Panc1 (cell line): Measurements from ENCODE around the gene ARHGAP31. TPM values are rescaled to one million over a fixed set of nuclear protein-coding genes. Genes with fewer than 3 reads are reported as not detected.

Experiments
- ATAC-seq: fragments of 200-7000 bp; cut with Tn5 transposase; 2 replicates; pipeline ENCODE4 v1.9.1; 2020; ENCODE audit warnings: mild to moderate bottlenecking, moderate library complexity
- BruUV-seq: library from RNA; stranded (reverse); fragments of 400-500 nt; replicated peaks from 2 replicates; lab custom pipeline; 2021; lab: Mats Ljungman, UMichigan
- CTCF ChIA-PET: fragments of 300-600 bp; sonication (Branson Sonifier 250); formaldehyde crosslinking; loops from one replicate; lab custom pipeline; 2022; ENCODE audit warnings: antibody characterized with exemption; lab: Charles Lee
- POLR2A ChIA-PET: fragments of 300-600 bp; sonication (Branson Sonifier 250); formaldehyde crosslinking; loops from one replicate; lab custom pipeline; 2022; ENCODE audit warnings: antibody characterized with exemption; lab: Charles Lee
- DNase-seq: peaks from one replicate; pipeline ENCODE4 v3.0.0-alpha.2; 2010; ENCODE audit warnings: low read depth, low spot score
- H3K27ac ChIP-seq: 2 replicates; pipeline ENCODE4 v1.5.1; 2011; ENCODE audit warnings: mild to moderate bottlenecking, low read length, inconsistent platforms
- H3K27me3 ChIP-seq: fragments of 200-500 bp; sonication (Bioruptor generic); 2 replicates; pipeline ENCODE4 v1.6.0; 2014; ENCODE audit warnings: low read length, inconsistent platforms; ENCODE audit not compliant: control insufficient read depth, insufficient read depth
- H3K36me3 ChIP-seq: fragments of 200-500 bp; sonication (Bioruptor generic); 2 replicates; pipeline ENCODE4 v1.5.1; 2014; ENCODE audit warnings: inconsistent platforms, mild to moderate bottlenecking, low read length, moderate library complexity; ENCODE audit not compliant: control insufficient read depth, insufficient read depth
- H3K4me1 ChIP-seq: 2 replicates; pipeline ENCODE4 v1.5.1; 2011; ENCODE audit warnings: inconsistent platforms, mild to moderate bottlenecking, low read length, moderate library complexity; ENCODE audit not compliant: control insufficient read depth, insufficient read depth
- H3K4me3 ChIP-seq, 2 experiments: 2 replicates each; pipeline ENCODE4 v1.5.1; 2011 to 2012; ENCODE audit warnings: low read depth in 2 of 2, low read length in 2 of 2, mild to moderate bottlenecking in 2 of 2, inconsistent platforms in 1 of 2, moderate library complexity in 1 of 2
- H3K9me3 ChIP-seq: fragments of 200-500 bp; sonication (Bioruptor generic); 2 replicates; pipeline ENCODE4 v1.5.1; 2014; ENCODE audit warnings: low read depth, mild to moderate bottlenecking, inconsistent platforms, low read length, moderate library complexity; ENCODE audit not compliant: control insufficient read depth, insufficient read depth
- POLR2AphosphoS5 ChIP-seq: IDR thresholded peaks from 2 replicates; pipeline ENCODE4 v1.6.1; 2012; ENCODE audit warnings: mild to moderate bottlenecking, low read depth, low read length, moderate library complexity
- SIN3A ChIP-seq: IDR thresholded peaks from 2 replicates; pipeline ENCODE4 v1.6.1; 2012; ENCODE audit warnings: low read depth, mild to moderate bottlenecking, low read length, moderate library complexity, borderline replicate concordance; ENCODE audit not compliant: insufficient read depth
- TCF7L2 ChIP-seq: IDR thresholded peaks from 2 replicates; pipeline ENCODE4 v1.6.1; 2011; ENCODE audit warnings: mild to moderate bottlenecking, low read depth, low read length, inconsistent platforms
- in situ Hi-C: cut with HindIII; loops from 2 replicates; pipeline ENCODE4 v1.10.0; 2016; ENCODE audit warnings: low sequenced_read_pairs, low pct_unique_long_range_greater_than_20kb
- intact Hi-C: fragments of 100-400 bp; cut with micrococcal nuclease; formaldehyde crosslinking; loops from one replicate; pipeline ENCODE4 v1.10.0; 2022; ENCODE audit not compliant: unreplicated experiment
- total RNA-seq: library from RNA; stranded (reverse); gene quantifications from one replicate; pipeline ENCODE4 v1.2.1, GENCODE V29; 2021; ENCODE audit not compliant: unreplicated experiment
- TF ChIP-seq, protein P1 (sequence below): fragments of 450-650 bp; IDR thresholded peaks from 2 replicates; pipeline ENCODE4 v1.5.1; 2017; ENCODE audit warnings: mild to moderate bottlenecking
- TF ChIP-seq, protein P2 (sequence below), 2 experiments: IDR thresholded peaks; 2 replicates each; pipeline ENCODE4 v1.6.1; 2011 to 2012; ENCODE audit warnings: low read depth in 2 of 2, control low read depth in 1 of 2, low read length in 1 of 2, mild to moderate bottlenecking in 1 of 2, moderate library complexity in 1 of 2; ENCODE audit not compliant: insufficient read depth in 1 of 2

ARHGAP31 gene
- total RNA-seq, 1 experiment from 2014 or later, result 7.6 TPM

DNA sequence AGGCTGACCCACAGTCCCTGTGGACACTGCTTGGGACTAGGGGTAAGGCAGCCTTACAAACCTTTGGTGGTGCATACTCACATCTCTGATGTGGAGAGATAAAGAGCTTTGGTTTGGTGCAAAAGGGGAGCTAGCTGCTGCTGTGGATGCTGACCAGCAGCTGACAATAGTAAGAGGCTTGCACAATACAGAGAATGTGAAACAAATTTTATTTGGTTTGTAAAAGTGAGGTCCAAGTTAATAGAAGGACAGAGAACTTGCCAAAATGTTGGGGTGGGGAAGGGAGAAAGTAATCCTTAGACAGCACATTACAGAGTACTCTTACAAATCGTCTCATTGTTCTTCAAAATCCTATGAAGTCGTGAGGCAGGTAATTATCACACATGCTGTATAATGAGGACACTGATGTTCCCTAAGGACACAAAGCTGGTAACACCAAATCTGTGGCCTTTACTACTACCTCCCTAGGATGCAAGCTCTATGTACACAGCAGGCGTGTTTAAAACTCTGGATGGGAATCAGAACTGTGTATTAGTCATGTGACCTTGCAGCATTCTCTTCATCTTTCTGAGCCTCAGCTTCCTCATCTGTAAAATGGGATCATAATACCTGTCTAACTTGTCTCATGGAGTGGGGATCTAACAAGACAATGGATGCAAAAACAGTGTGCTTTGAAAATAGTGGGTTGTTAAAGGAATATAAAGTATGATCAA lies 21.6 kb downstream of the ARHGAP31 start:
- POLR2A ChIA-PET, result interaction anchor here (0.6 kb wide), 1 partner anchor 38 kb away, joined by 3 read pairs; no protein-coding TSS in a partner anchor
- no peak for DNase-seq

DNA sequence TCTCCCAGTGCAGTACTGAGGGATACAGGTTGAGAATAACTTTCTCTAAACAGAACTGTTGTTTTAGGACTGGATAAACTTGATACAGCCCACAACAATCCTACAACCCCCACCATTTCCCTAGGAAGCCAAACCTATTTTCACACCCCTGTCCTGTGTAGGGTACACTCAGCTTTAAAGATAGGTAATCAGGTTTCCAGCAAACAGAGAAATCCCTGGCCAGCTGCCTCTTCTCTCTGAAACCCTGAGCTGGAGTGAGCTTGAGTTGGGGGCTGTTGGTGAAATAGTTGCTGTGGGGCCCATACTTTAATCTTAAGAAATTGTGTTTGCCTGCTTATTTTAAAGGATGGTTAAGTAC lies 22.1 kb downstream of the ARHGAP31 start:
- intact Hi-C loops, result no loop called here
- TF ChIP-seq, protein P1, sequence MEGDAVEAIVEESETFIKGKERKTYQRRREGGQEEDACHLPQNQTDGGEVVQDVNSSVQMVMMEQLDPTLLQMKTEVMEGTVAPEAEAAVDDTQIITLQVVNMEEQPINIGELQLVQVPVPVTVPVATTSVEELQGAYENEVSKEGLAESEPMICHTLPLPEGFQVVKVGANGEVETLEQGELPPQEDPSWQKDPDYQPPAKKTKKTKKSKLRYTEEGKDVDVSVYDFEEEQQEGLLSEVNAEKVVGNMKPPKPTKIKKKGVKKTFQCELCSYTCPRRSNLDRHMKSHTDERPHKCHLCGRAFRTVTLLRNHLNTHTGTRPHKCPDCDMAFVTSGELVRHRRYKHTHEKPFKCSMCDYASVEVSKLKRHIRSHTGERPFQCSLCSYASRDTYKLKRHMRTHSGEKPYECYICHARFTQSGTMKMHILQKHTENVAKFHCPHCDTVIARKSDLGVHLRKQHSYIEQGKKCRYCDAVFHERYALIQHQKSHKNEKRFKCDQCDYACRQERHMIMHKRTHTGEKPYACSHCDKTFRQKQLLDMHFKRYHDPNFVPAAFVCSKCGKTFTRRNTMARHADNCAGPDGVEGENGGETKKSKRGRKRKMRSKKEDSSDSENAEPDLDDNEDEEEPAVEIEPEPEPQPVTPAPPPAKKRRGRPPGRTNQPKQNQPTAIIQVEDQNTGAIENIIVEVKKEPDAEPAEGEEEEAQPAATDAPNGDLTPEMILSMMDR, result 0 out of 2 replicates have a peak, but pooled peaks have one; percentile 7
- no peak for TF ChIP-seq SIN3A
- no peaks in the 10 kb centered on the region for H3K9me3 ChIP-seq
- no peak overlapping the region for H3K27ac ChIP-seq
- CTCF ChIA-PET, result no interaction called here
- no TSS peak for BruUV-seq
- no peaks in the 10 kb centered on the region for H3K4me1 ChIP-seq
- DNase-seq (no peak), ATAC-seq (no peak)
- no peaks in the 10 kb centered on the region for H3K27me3 ChIP-seq
- H3K36me3 ChIP-seq, result no peaks in the 10 kb centered on the region
- POLR2A ChIA-PET, result no interaction called here
- in situ Hi-C loops, result no loop called here
- no peak overlapping the region for H3K4me3 ChIP-seq

More for the DNA sequence above, 21.6 kb downstream of the ARHGAP31 start:
- CTCF ChIA-PET, result no interaction called here
- no peaks in the 10 kb centered on the region for H3K27me3 ChIP-seq
- BruUV-seq, result no TSS peak
- H3K4me3 ChIP-seq, result no peak overlapping the region
- H3K36me3 ChIP-seq, result no peaks in the 10 kb centered on the region
- no peaks in the 10 kb centered on the region for H3K9me3 ChIP-seq
- intact Hi-C loops, result no loop called here
- ATAC-seq, result no peak
- H3K4me1 ChIP-seq, result no peaks in the 10 kb centered on the region
- TF ChIP-seq, protein P2, sequence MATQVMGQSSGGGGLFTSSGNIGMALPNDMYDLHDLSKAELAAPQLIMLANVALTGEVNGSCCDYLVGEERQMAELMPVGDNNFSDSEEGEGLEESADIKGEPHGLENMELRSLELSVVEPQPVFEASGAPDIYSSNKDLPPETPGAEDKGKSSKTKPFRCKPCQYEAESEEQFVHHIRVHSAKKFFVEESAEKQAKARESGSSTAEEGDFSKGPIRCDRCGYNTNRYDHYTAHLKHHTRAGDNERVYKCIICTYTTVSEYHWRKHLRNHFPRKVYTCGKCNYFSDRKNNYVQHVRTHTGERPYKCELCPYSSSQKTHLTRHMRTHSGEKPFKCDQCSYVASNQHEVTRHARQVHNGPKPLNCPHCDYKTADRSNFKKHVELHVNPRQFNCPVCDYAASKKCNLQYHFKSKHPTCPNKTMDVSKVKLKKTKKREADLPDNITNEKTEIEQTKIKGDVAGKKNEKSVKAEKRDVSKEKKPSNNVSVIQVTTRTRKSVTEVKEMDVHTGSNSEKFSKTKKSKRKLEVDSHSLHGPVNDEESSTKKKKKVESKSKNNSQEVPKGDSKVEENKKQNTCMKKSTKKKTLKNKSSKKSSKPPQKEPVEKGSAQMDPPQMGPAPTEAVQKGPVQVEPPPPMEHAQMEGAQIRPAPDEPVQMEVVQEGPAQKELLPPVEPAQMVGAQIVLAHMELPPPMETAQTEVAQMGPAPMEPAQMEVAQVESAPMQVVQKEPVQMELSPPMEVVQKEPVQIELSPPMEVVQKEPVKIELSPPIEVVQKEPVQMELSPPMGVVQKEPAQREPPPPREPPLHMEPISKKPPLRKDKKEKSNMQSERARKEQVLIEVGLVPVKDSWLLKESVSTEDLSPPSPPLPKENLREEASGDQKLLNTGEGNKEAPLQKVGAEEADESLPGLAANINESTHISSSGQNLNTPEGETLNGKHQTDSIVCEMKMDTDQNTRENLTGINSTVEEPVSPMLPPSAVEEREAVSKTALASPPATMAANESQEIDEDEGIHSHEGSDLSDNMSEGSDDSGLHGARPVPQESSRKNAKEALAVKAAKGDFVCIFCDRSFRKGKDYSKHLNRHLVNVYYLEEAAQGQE (IDR thresholded peaks at IDR 0.05; ENCODE audit: insufficient read depth in 1 of 2, low read depth in 2 of 2, low read length in 1 of 2), result no peak
- TF ChIP-seq, protein P1, result no peak
- TF ChIP-seq TCF7L2 (no peak), POLR2AphosphoS5 (no peak), SIN3A (no peak)
- in situ Hi-C loops, result no loop called here
- H3K27ac ChIP-seq, result no peak overlapping the region
